B cell (primary cell): Measurements from ENCODE around the gene SCMH1. TPM values are rescaled to one million over a fixed set of nuclear protein-coding genes. Genes with fewer than 3 reads are reported as not detected.

ENCODE experiments used
- ATAC-seq: fragments of 200-7000 bp; cut with Tn5 transposase; one replicate; pipeline ENCODE4 v1.10.0; 2021; ENCODE audit warnings: low read depth, mild to moderate bottlenecking, moderate number of reproducible peaks, moderate library complexity
- CTCF ChIA-PET: fragments of 350-600 bp; sonication (Branson Sonifier 250); formaldehyde crosslinking; loops from one replicate; lab custom pipeline; 2021; ENCODE audit warnings: antibody characterized with exemption, inconsistent platforms; lab: Charles Lee
- POLR2A ChIA-PET: fragments of 350-600 bp; sonication (Branson Sonifier 250); formaldehyde crosslinking; loops from one replicate; lab custom pipeline; 2021; ENCODE audit warnings: antibody characterized with exemption; lab: Charles Lee
- DNase-seq: peaks from one replicate; pipeline ENCODE4 v3.0.0; 2013
- H2AFZ ChIP-seq: 2 replicates; pipeline ENCODE4 v1.6.1; 2012; ENCODE audit warnings: mild to moderate bottlenecking, low read depth, low read length; ENCODE audit not compliant: insufficient read depth, poor library complexity, severe bottlenecking
- H3K27ac ChIP-seq, 2 donors: 1 replicate in 1 of 2; 2 replicates in 1 of 2; pipeline ENCODE4 v1.5.1; 2012 to 2013; ENCODE audit warnings: low read length in 2 of 2, mild to moderate bottlenecking in 2 of 2, moderate library complexity in 1 of 2
- H3K27me3 ChIP-seq, 4 experiments: fragments of 200-600 bp in 1 of 4; sonication (generic) in 1 of 4; replicated peaks in 1 of 4; 1 replicate in 2 of 4; 2 replicates in 2 of 4; pipeline versions ENCODE4 v1.6.1 to v1.7.0; 2013 to 2016; ENCODE audit warnings: low read length in 3 of 4, mild to moderate bottlenecking in 2 of 4, mixed read lengths in 1 of 4, moderate library complexity in 1 of 4; ENCODE audit not compliant: insufficient read depth in 4 of 4, control insufficient read depth in 3 of 4; ENCODE audit errors: control extremely low read depth in 1 of 4
- H3K36me3 ChIP-seq, 2 experiments: replicated peaks in 1 of 2; 1 replicate in 1 of 2; 2 replicates in 1 of 2; pipeline versions ENCODE4 v1.6.1 to v1.7.1; 2013; ENCODE audit warnings: low read length in 1 of 2; ENCODE audit not compliant: insufficient read depth in 2 of 2, control insufficient read depth in 1 of 2; ENCODE audit errors: control extremely low read depth in 1 of 2, extremely low read depth in 1 of 2
- H3K4me1 ChIP-seq, 2 donors: fragments of 200-600 bp in 1 of 2; sonication (generic) in 1 of 2; 1 replicate in 1 of 2; 2 replicates in 1 of 2; pipeline versions ENCODE4 v1.5.1 to v1.6.1; 2013 to 2017; ENCODE audit warnings: low read length in 2 of 2; ENCODE audit not compliant: control insufficient read depth in 2 of 2, insufficient read depth in 2 of 2
- H3K4me2 ChIP-seq: replicated peaks from 2 replicates; pipeline ENCODE3; 2012; ENCODE audit warnings: mild to moderate bottlenecking, low read depth, low read length; ENCODE audit not compliant: poor library complexity, severe bottlenecking
- H3K4me3 ChIP-seq, 5 experiments: fragments of 200-600 bp in 1 of 5; sonication (generic) in 1 of 5; 1 replicate in 3 of 5; 2 replicates in 2 of 5; pipeline versions ENCODE4 v1.5.1 to v1.7.0; 2011 to 2016; ENCODE audit warnings: low read length in 4 of 5, mild to moderate bottlenecking in 4 of 5, low read depth in 2 of 5, control low read depth in 1 of 5, moderate library complexity in 1 of 5; ENCODE audit not compliant: insufficient read depth in 1 of 5; ENCODE audit errors: control extremely low read depth in 1 of 5, extremely low read depth in 1 of 5
- H3K79me2 ChIP-seq: fragments of 200-600 bp; sonication (generic); one replicate; pipeline ENCODE4 v1.6.0; 2016; ENCODE audit warnings: low read length; ENCODE audit not compliant: control insufficient read depth, insufficient read depth
- H3K9ac ChIP-seq: fragments of 200-600 bp; sonication (generic); 2 replicates; pipeline ENCODE4 v1.6.1; 2017; ENCODE audit warnings: mild to moderate bottlenecking, low read length, moderate library complexity
- H3K9me3 ChIP-seq, 3 donors: one replicate each; pipeline versions ENCODE4 v1.6.1 to v1.7.1; 2013; ENCODE audit warnings: low read length in 2 of 3; ENCODE audit not compliant: control insufficient read depth in 2 of 3, insufficient read depth in 1 of 3; ENCODE audit errors: control extremely low read depth in 1 of 3
- H4K20me1 ChIP-seq: 2 replicates; pipeline ENCODE4 v1.6.0; 2012; ENCODE audit warnings: mild to moderate bottlenecking, low read length; ENCODE audit not compliant: insufficient read depth, control insufficient read depth, poor library complexity, severe bottlenecking
- H3K27ac Mint-ChIP-seq: one replicate; pipeline ENCODE4 v1.8.0; 2021; ENCODE audit warnings: mixed read lengths
- H3K27me3 Mint-ChIP-seq: one replicate; pipeline ENCODE4 v1.8.0; 2021; ENCODE audit warnings: mixed read lengths
- H3K4me1 Mint-ChIP-seq: one replicate; pipeline ENCODE4 v1.8.0; 2021; ENCODE audit warnings: mixed read lengths
- H3K4me3 Mint-ChIP-seq: one replicate; pipeline ENCODE4 v1.8.0; 2021; ENCODE audit warnings: mixed read lengths
- H3K9me3 Mint-ChIP-seq: one replicate; pipeline ENCODE4 v1.8.0; 2022; ENCODE audit warnings: mixed read lengths; ENCODE audit not compliant: insufficient read depth
- CTCF ChIP-seq: fragments of 200-600 bp; IDR thresholded peaks from one replicate; pipeline ENCODE4 v1.8.0; 2022; ENCODE audit warnings: antibody characterized with exemption, mild to moderate bottlenecking
- EZH2 ChIP-seq: IDR thresholded peaks from 2 replicates; pipeline ENCODE4 v1.6.1; 2012; ENCODE audit warnings: borderline replicate concordance, low read depth, mild to moderate bottlenecking, moderate library complexity, low read length; ENCODE audit not compliant: insufficient read depth, poor library complexity, severe bottlenecking
- WGBS: methylation state at CpG from one replicate; pipeline ENCODE4 v1.1.5; 2013; ENCODE audit warnings: missing lambda C conversion rate; ENCODE audit not compliant: insufficient coverage; 5-methylcytosine and 5-hydroxymethylcytosine counted together
- intact Hi-C: fragments of 100-400 bp; cut with micrococcal nuclease; formaldehyde crosslinking; loops from one replicate; pipeline ENCODE4 v1.10.0; 2022
- polyA plus RNA-seq: library from polyadenylated mRNA; depleted of rRNA; stranded (reverse); fragments of >200 nt; gene quantifications from 2 replicates; pipeline ENCODE4 v1.2.3, GENCODE V29; 2012
- total RNA-seq, 2 donors: library from RNA; stranded (reverse); fragments of 120-200 nt in 1 of 2; gene quantifications; 1 replicate in 1 of 2; 2 replicates in 1 of 2; pipeline versions ENCODE4 v1.2.3 to v1.2.4, GENCODE V29; 2013 to 2022

SCMH1 gene
- total and polyA plus RNA-seq, 2 donors (not counting 1 experiment from before 2014, with no cell fraction given), result 29.4 to 33.3 TPM

GRCh38 chr1:41023279-41023990 lies 218.7 kb downstream of the SCMH1 start:
- TF ChIP-seq CTCF, result no peak
- no peak for TF ChIP-seq EZH2
- intact Hi-C loops, result no loop called here
- CTCF ChIA-PET, result no interaction called here

GRCh38 chr1:41022424-41022823 lies 219.7 kb downstream of the SCMH1 start:
- H3K9me3 Mint-ChIP-seq, result no peaks in the 10 kb centered on the region
- 95% methylated on average over 9 of the region's 10 CpGs for WGBS
- H3K4me1 Mint-ChIP-seq, result peaks cover 27% of the 10 kb centered on the region
- no peak overlapping the region for H3K9ac ChIP-seq
- no peak overlapping the region for H2AFZ ChIP-seq
- intact Hi-C loops, result no loop called here
- peaks cover 16 to 32% of the 10 kb centered on the region in 2 donors for H3K4me1 ChIP-seq
- no peak overlapping the region for H3K4me3 ChIP-seq
- H3K27me3 ChIP-seq, result no peaks in the 10 kb centered on the region
- DNase-seq, result no peak
- no peak overlapping the region for H3K27ac Mint-ChIP-seq
- POLR2A ChIA-PET, result no interaction called here
- CTCF ChIA-PET, result no interaction called here
- H3K9me3 ChIP-seq, result peaks cover 0 to 7% (median 0%) of the 10 kb centered on the region in 3 donors
- H3K27ac ChIP-seq, result no peak overlapping the region
- H3K4me3 Mint-ChIP-seq, result no peak overlapping the region
- H3K36me3 ChIP-seq, result peaks cover 1 to 2% of the 10 kb centered on the region in 2 experiments
- no peak for ATAC-seq
- no peaks in the 10 kb centered on the region for H4K20me1 ChIP-seq
- no peaks in the 10 kb centered on the region for H3K79me2 ChIP-seq
- no peak for TF ChIP-seq EZH2
- TF ChIP-seq CTCF, result no peak
- H3K27me3 Mint-ChIP-seq, result no peaks in the 10 kb centered on the region
- H3K4me2 ChIP-seq, result no peak overlapping the region

More at GRCh38 chr1:41023279-41023990, 218.7 kb downstream of the SCMH1 start:
- Histone ChIP-seq H3K79me2 (no peaks in the 10 kb centered on the region), H3K36me3 (peaks cover 1 to 11% of the 10 kb centered on the region in 2 experiments), H3K27ac (no peak overlapping the region), H3K9me3 (peaks cover 0 to 7% (median 0%) of the 10 kb centered on the region in 3 donors), H3K9ac (no peak overlapping the region), H4K20me1 (no peaks in the 10 kb centered on the region), H2AFZ (no peak overlapping the region), H3K4me2 (no peak overlapping the region), H3K4me3 (no peak overlapping the region), H3K4me1 (peaks cover 16 to 34% of the 10 kb centered on the region in 2 donors), H3K27me3 (no peaks in the 10 kb centered on the region)
- POLR2A ChIA-PET, result no interaction called here
- 99% methylated on average over 4 of the region's 5 CpGs for WGBS
- Mint-ChIP-seq H3K27ac (peak overlapping the region; percentile 64), H3K4me1 (peaks cover 27% of the 10 kb centered on the region), H3K9me3 (no peaks in the 10 kb centered on the region), H3K27me3 (no peaks in the 10 kb centered on the region), H3K4me3 (no peak overlapping the region)
- DNase-seq, result no peak
- ATAC-seq, result no peak
